HG02759 (cell line): ENCODE results near the gene CAMSAP2.
A peak's percentile ranks its signal among the peaks of the same experiment; 100 is the strongest.

Source experiments
- ATAC-seq: cut with Tn5 transposase; IDR thresholded peaks from one replicate; pipeline ENCODE4 v1.9.1; 2021; ENCODE audit warnings: mild to moderate bottlenecking, moderate library complexity; ENCODE audit not compliant: unreplicated experiment

CAMSAP2 gene

DNA sequence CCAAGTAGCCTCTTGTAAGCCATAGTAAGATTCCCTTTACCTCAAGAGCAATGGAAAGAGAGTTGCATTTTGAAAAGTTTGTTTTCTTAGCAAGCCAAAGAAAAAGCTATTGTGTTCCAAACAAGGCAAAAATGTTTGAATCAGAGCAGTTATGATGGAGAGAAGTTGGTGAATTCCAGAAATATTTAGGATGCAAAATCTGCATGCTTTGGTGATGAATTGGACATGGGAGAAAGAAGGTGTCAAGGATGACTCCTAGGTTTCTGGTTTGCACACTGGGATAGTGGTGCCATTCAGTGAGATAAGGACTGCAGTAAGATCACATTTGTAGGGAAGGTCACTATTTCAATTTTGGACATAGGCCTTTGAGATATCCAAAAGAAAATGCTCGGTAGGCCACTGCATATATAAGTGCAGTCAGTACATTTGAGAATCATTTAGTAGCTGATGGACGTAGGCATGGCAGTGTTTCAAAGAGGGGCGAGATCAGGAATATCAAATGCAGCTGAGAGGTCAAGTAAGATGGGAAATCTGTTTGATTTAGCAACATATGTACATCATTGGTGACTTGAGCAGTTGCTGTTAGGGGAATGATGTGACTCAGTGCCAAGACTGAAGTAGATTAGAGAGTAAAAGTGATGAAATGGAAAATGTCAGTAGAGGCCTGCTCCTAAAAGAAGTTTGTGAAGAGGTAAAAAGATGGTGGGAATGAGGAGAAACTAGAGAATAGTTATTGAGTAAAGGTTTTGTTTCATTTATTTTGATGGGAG lies 100.2 kb downstream of the CAMSAP2 start:
- no peak for ATAC-seq

DNA sequence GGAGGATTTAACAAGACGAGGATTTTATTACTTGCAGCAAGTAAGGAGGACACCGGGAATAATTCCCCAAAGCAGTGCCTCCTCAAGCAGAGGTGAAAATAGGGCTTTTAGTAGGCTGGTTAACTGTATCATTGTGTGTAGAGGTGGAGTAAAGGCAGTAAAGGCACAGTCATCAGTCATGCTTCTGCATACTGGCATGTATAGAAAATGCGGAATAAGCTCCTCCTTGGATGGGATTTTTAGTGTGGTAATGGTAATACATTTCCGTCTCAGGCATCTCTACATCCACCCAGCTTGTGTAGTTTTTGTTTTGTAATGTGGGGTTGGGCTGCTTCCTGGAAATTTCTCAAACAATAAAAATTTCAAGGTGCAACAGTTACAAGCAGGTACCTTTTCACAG lies 106.7 kb downstream of the CAMSAP2 start:
- ATAC-seq = no peak

DNA sequence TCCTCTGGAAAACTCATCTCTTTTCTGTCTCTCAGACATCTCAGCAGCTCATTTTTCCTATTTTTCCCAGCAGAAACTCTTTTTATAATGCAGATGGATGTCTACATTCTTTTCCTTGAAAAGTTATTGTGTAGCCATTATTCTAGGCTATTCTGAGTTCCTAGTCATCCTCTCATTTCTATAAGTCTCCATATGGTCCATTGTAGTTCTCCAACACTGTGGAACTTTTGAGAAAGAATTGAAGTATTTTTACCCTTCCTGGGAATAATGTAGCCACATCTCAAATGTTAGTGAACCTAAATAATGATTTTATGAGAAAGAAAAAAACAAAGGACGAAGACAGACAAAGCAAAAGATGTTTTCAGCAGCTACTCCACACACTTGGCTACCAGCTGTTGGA lies 107.7 kb downstream of the CAMSAP2 start:
- no peak for ATAC-seq

DNA sequence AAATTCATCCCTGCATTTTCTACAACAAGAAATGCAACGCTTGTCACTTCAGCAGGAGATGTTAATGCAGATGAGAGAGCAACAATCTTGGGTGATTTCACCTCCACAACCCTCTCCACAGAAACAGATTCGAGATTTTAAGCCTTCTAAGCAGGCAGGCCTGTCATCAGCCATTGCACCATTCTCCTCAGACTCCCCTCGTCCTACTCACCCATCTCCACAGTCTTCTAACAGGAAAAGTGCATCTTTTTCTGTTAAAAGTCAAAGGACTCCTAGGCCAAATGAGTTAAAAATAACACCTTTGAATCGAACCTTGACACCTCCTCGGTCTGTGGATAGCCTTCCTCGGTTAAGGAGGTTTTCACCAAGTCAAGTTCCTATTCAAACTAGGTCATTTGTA lies 110.7 kb downstream of the CAMSAP2 start:
- no peak for ATAC-seq

GRCh38 chr1:200850554-200850953 lies 111.9 kb downstream of the CAMSAP2 start:
- ATAC-seq = no peak

GRCh38 chr1:200856716-200857357 lies 118.1 kb downstream of the CAMSAP2 start:
- no peak for ATAC-seq

- no peak for ATAC-seq
Observed at GRCh38 chr1:200857804-200858203, 119.1 kb downstream of the CAMSAP2 start.

DNA sequence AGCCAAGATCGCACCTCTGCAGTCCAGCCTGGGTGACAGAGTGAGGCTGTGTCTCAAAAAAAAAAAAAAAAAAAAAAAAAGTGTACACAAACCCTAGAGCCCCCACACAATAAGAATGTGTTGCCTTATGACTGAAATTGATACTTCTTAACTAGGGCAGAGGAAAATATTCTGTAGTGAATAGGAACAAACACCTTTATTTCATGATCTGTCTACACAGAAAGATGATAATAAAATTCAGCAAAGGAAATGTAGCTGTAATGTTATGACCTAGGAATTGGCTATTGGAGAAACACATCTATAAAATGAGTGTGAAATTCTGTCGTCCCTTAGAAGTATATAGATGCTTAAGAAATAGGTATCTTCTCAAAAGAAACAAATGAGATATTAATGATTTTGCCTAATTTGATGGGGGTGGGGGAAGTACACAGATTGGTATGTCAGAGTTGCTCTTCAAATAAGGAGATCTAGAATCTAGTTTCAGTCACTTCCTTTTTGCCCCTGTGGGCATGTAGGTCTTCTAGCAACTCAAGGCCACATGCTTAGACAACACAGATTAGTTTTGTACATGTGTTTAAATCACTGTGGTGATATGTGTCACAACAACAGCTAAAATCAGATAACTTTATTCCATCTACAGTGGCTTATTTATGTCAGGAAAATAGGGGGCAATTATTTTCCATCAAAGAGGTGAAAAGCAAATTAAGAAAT lies 123.4 kb downstream of the CAMSAP2 start:
- ATAC-seq = no peak

GRCh38 chr1:200862713-200863415 lies 124.2 kb downstream of the CAMSAP2 start:
- no peak for ATAC-seq

DNA sequence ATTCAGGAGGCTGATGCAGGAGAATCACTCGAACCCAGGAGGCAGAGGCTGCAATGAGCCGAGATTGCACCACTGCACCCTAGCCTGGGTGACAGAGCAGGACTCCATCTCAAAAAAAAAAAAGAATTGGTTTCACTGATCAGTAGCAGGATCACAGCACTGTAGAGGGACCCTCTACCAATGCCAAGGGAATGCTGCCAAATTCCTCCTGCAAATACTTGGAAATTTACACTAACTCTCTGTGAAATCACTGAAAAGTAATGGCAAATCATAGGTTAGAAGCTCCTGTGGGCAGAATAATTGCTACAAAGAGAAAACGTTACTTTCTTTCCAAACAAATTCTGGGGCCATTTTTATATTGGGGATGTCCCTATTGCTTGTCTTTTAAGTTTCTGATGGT lies 127.4 kb downstream of the CAMSAP2 start:
- no peak for ATAC-seq

GRCh38 chr1:200866521-200866920 lies 127.8 kb downstream of the CAMSAP2 start:
- peak; percentile 80 for ATAC-seq

- no peak for ATAC-seq
Observed at GRCh38 chr1:200867018-200867811, 128.5 kb downstream of the CAMSAP2 start.

GRCh38 chr1:200869376-200869752 lies 130.7 kb downstream of the CAMSAP2 start:
- no peak for ATAC-seq

GRCh38 chr1:200869753-200870391 lies 131.2 kb downstream of the CAMSAP2 start:
- ATAC-seq = peak; percentile 65

DNA sequence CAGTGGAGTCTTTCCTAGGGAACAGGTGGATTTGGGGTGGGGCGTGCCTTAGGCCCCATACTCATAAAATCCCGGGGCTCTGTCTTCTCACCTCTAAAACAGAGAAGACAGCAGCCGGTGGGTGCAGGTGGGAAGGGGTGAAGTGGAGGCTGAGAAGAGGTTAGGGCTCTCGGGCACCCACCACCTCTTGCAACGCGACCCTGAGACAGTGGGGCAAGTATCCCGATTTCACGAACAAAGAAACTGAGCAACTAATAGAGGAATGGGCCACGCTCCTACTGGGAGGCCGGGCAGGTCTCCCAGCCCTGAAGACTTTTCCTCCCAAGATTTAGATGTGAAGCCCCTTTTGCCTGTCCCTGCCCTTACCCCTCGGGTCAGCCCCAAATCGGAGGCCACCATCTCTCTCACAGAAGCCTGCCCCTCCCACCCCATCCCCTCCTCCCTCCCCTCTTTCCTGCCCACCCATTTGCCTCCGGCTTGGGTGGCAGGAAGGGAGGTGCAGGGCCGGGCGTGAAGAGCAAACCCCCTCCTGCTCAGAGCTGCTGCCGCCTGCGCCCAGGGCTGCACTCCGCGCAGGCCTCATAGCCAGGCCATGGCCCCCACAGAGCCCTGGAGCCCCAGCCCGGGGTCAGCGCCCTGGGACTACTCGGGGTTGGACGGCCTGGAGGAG lies 133.9 kb downstream of the CAMSAP2 start, which contains the start of gene GPR25:
GPR25 (plus strand) TSS at position 536 of the 670 bp plus-strand sequence; CDS start at position 593, 57 bp downstream.
- ATAC-seq = no peak

- no peak for ATAC-seq
Observed at GRCh38 chr1:200873116-200873670, 134.5 kb downstream of the CAMSAP2 start.

DNA sequence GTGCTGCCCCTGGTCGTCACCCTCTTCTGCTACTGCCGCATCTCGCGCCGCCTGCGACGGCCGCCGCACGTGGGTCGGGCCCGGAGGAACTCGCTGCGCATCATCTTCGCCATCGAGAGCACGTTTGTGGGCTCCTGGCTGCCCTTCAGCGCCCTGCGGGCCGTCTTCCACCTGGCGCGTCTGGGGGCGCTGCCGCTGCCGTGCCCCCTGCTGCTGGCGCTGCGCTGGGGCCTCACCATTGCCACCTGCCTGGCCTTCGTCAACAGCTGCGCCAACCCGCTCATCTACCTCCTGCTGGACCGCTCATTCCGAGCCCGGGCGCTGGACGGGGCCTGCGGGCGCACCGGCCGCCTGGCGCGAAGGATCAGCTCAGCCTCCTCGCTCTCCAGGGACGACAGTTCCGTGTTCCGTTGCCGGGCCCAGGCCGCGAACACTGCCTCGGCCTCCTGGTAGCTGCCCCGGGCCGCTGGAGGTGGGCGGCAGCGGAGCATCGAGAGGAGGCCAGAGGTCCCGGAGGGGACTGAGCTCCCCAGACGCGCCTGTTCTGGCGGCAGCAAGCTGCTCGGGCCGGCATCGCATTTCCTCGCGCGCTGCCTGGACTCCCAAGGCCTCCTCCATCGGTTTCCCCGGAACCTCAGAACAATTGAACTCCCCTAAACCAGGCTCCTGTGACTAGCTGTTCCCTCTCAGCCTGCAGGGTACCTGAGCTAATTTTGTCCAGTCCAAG lies 135.1 kb downstream of the CAMSAP2 start:
- no peak for ATAC-seq

DNA sequence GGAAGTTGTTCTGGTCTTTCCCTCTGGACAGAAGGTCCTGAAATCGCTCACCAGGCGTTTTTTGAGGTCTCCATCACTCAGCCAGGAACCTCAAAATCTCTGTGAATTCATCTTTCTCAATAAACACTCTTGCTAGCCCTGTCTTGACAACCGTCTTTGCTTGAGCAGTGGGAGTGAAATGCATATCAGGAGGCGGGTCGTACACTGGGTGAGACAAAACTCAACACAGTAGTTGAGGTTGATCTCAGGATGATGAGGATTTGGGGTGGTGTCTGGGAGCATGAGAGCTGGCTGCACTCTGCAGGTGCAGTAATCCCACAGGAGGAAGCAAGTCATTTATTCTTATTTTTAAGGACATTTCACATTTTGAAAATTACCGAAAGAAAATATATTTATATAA lies 136.0 kb downstream of the CAMSAP2 start:
- ATAC-seq = no peak
